GM19324 (cell line): ENCODE data around the gene INTU.
"Not testable (repeated sequence)": the region's sequence is repeated elsewhere in the genome, so short reads cannot be mapped to it uniquely, and the experiment has no call there.

Experiments
- ATAC-seq: cut with Tn5 transposase; IDR thresholded peaks from one replicate; pipeline ENCODE4 v1.9.1; 2021; ENCODE audit warnings: mild to moderate bottlenecking, moderate library complexity; ENCODE audit not compliant: unreplicated experiment, low FRiP score

Gene INTU

DNA sequence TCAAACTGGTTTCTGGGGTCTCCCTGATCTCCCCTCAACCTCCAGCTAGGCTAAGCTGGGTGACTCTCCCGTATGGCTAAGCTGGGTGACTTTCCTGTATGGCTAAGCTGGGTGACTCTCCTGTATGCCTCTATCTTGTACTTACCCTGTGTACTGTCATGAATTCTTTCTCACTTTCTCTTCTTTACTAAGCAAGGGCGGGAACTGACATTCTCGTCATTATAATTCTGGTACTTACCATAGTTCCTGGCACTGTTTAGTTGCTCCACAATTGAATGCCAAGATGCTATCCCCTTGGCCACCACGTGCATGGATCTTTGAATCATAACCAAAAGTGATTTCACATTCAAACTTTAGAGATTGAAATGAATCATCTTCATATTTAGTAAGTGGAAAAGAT, 8.8 kb downstream of the INTU start:
- no peak for ATAC-seq

DNA sequence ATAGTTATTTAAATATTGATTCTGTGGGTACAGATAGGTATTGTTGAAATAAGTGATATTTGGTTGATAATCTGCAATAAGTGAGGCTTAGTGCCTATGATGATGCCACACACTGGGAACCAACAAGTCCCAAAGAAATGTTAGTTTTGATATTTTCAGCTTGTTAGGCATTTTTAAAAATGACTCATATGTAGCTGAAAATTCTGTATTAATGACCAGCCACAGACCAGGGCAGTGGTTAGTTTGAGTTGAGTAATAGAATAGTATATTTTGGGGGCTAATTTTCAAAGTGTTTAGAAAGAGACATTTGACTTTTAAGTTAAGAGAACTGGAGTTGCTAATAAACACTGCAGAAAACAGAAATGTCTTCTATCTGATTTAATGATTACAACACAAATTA, 9.4 kb downstream of the INTU start:
- ATAC-seq, result no peak

DNA sequence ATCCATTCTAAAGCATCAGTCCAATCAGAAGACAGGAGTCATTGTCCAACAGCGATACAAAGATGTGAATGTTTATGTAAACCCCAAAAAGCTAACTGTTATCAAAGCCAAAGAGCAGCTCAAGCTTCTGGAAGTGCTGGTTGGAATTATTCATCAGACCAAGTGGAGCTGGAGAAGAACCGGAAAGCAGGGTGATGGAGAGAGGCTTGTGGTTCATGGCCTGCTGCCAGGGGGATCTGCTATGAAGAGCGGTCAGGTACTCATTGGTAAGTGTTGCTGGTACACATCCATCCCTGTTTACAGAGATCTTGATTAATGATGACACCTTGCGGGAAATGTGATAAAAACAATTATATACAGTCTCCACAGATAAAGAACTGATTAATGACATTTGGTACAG, 11.0 kb downstream of the INTU start:
- no peak for ATAC-seq

DNA sequence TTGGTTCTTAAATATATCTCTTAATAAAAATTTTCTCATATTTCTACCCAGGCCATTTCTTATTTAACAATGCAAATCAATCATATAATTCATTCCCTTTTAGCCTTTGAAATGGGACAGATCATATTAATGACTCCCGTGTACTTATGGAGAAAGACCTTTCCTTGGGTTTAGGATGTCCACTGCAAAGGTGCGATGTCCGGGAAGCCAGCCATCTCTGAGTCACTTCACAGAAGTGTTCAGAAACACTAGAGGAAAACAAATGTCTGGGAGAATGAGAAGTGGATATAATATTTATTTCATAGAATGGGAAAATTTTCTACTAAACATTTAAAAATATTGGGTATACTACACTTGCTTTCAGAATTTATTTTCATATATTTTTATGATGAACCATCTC, 15.3 kb downstream of the INTU start:
- no peak for ATAC-seq

DNA sequence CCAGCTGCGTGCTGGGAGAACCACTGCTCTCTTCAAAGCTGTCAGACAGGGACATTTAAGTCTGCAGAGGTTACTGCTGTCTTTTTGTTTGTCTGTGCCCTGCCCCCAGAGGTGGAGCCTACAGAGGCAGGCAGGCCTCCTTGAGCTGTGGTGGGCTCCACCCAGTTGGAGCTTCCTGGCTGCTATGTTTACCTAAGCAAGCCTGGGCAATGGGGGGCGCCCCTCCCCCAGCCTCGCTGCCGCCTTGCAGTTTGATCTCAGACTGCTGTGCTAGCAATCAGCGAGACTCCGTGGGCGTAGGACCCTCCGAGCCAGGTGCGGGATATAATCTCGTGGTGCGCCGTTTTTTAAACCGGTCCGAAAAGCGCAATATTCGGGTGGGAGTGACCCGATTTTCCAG, 22.8 kb downstream of the INTU start:
- ATAC-seq, result not testable (repeated sequence)

DNA sequence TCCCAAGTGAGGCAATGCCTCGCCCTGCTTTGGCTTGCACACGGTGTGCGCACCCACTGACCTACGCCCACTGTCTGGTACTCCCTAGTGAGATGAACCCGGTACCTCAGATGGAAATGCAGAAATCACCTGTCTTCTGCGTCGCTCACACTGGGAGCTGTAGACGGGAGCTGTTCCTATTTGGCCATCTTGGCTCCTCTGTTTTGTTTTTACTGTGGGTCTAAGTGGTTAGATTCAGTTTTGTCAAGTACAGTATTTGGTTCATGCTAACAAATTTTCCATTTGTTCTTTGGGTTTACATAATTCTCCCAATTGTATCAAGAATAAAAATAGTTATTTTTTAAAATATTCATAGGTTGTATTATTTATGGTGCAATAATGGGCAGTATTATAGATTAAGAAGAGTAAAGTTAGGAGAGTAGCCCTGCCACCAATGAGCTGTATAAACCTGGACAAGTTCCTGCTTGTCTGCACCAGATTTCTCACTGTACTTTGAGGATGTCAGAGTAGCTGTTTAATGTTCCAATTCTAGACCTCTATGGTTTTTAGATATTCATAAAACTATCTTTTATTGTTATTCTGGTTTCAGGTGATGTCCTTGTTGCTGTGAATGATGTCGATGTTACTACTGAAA, 23.4 kb downstream of the INTU start:
- ATAC-seq, result no peak

DNA sequence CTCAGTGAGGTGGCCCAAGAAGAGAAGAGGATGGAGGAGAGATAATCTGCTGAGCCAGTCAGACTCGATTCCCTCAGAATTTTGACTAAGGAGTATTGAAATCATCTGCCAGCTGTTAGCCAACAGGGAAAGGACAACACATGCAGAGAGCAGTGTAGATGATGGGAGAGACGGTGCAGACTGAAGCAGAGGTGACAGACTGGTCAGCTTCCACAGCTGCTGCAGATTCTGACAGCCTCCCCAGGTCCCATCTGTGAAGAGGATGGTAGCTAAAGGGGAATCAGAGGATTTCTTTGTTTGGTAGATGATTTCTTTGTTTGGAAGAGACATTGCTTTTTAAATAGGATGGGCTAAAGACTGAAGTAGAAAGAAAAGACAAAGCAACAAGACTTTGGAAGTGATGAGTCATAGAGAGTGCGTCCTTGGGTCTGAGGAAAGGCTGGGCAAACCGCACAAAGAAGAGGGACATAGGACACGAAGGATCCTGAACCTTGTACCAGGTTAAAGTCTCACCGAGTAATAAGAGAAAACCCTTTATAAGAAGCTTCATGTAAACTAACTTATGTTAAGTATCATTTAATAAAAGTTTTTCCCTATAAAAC, 27.6 kb downstream of the INTU start:
- no peak for ATAC-seq

DNA sequence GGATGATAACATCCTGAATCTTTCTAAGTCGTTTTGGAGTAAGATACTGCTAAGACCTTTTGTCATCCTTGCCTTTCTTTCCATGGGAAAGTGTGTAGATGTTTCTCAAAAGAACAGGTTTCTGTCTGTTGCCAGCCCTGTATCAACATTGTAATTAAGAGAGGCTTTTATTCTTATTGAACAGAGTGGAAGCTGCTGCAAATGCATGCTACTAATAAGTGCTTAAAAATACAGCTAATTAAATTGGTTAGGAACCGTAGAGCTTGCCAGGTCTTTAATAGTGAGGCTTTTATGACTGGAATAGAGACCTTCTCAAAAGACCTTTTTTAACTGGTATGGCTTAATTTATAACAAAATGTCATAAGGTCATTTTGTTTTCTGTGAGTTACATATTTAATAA, 34.4 kb downstream of the INTU start:
- no peak for ATAC-seq

DNA sequence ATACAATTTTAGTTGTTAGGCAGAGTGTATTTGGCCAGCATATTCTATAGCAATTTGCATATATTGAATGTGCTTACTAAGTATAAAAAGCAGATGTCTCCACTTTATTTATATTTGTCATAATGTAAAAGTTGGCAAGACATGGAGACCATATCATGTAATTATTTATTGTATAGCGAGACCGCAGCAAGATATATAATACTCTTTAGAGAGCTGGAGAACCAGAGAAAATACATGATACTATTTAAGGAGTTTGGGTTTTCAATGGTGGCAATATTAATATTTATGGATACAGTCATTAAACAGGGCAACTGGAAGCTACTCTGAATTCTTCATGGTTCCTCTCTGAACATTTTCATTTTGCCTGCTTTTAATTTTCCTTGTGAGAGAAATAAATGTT, 35.0 kb downstream of the INTU start:
- ATAC-seq, result no peak

DNA sequence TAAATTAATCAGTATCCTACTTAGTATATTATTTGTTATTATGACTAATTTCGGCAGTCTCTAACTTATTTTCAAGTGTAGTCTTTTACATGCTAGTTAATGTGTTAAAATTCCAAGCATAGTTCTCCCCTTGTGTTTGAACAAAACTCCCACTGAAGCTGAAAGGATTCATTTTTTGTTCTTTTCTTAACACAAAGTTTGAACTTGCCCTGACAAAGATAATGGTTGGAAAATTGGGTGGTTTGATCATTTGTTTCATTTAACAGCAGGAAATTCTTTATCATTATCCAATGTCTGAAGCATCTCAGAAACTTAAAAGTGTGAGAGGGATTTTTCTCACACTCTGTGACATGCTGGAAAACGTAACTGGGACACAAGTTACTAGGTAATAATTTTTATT, 36.0 kb downstream of the INTU start:
- ATAC-seq, result no peak

DNA sequence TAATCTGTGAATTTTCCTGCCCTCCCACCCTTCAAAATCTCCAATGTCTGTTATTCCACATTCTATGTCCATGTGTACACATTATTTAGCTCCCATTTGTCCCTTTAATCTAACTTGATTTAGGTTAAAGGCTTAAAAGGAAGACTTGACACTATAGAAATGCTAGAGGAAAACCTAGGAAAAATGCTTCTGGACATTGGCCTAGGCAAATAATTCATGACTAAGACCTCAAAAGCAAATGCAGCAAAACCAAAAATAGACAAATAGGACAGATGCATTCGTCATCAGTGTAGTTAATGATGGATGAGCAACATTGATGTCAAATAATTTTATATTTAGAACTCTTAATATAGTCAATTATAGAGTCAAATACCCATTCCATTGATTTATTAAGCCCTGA, 36.9 kb downstream of the INTU start:
- ATAC-seq, result no peak

DNA sequence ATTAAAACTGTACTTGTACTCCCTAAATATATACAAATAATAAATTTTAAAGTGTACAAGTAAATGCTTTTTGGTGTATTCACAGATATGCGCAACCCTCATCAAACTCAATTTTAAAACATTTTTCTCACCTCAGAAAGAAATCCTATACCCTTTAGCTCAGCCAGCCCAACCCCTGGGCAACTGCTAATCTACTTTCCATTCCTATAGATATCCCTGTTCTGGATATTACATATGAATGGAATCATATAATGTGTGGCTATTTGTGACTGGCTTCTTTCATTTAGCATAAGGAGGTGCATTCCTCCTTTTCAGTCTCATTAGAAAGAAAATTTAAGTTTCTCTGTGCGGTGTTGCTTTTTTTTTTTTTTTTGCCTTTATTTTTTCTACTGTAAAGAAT, 39.4 kb downstream of the INTU start:
- ATAC-seq, result no peak

DNA sequence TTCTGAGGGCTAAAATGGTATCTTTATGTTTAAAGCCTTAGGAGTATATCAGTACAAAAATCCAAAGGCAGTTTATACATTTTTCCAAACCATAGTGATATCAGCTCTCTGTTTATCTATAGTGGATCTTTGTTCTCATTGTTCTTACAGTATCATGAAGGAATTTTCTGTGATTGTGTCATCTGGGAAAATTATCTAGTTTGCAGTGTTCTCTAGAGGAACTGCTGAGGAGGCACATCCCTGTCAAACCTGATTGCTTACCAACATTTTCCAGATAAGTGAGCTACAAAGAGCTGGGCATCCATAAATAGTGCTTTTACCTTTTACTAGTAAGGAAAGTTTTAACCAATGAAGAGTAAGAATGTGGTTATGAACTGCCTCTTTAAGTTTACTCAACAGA, 52.5 kb downstream of the INTU start:
- ATAC-seq, result no peak

DNA sequence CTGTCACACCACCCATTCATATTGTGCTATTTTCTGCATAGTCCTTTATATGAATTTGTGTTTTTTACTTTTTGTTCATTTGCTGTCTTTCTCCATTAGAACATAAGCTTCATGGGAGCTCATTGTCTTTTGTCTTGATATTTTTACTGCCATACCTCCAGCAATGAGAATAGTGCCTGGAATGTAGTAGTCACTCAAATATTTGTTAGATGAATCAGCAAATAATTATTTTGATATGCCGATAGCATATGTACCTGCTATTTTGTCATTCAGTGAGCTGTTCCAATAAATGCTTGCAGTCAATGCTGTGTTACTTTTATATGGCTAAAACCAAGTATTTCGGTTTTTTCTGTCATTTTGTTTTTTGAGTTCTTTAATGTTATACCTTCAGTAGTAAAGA, 53.9 kb downstream of the INTU start:
- no peak for ATAC-seq

DNA sequence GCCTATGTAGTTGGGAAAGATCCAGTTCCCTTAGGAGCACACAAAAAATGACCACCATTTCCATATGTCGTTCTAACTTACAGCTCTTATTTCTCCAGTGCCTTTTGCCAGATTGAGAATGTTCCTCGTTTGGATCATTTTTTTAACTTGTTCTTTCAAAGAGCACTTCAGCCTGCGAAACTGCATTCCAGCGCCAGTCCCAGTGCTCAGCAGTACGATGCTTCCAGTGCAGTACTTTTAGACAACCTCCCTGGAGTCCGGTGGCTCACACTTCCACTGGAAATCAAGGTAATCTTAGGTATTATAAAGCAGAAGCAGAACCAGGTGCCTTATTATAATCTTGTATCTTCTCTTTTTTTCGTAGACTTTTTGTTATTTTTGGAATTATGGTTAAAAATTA, 54.8 kb downstream of the INTU start:
- ATAC-seq, result no peak

DNA sequence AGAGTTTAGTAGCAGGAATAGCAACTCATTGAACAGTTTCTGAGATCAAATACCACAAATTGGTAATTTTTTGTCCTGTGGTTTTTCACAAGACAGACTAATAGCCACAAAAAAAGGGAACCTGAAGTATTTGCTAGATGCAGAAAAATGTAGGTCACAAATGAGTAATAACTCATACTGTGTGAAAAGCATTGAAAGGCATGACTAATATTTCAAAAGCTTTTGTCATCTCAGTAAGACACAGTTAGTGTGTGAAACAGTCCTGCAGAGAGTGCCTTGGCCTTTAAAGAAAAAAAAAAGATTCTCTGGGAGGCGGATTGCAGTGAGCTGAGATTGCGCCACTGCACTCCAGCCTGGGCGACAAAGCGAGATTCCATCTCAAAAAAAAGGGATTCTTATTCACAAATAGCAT, 66.0 kb downstream of the INTU start:
- peak; percentile 98 for ATAC-seq

DNA sequence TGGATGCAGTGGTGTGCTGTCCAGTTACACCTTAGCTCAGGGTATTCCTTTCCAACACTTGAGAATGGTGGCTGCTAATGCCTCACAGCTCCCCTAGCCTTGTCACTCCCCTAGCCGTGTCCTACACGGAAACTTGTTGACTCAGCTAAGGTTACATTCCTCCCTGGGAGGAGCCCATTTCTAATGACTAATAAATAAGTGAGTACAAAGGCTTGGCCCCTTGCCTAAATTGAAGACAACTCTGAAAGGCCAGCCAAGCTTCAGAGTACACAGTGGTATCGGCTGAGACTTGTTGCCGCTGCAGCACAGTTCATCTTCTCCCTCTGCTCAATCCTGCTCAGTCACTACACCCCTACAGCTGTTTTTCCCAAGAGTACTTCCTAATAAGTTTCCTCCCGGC, 76.2 kb downstream of the INTU start:
- ATAC-seq, result no peak

DNA sequence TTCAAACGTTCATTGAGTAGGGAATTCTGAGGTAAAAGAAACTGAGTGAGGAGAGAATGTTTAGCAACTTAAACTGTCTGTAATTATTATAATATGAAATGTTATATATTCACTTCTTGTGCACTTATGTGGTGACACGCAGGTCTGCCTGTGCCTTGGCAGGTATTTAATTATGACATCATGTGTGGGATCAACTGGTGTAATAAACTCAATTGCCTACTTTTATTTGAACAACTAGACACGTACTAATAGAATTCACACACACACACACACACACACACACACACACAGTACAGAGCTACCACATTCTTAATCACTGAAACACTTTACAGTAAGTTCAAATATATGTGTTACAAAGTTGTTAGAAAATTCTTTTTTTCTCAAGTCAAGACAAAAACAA, 76.7 kb downstream of the INTU start:
- ATAC-seq, result no peak

DNA sequence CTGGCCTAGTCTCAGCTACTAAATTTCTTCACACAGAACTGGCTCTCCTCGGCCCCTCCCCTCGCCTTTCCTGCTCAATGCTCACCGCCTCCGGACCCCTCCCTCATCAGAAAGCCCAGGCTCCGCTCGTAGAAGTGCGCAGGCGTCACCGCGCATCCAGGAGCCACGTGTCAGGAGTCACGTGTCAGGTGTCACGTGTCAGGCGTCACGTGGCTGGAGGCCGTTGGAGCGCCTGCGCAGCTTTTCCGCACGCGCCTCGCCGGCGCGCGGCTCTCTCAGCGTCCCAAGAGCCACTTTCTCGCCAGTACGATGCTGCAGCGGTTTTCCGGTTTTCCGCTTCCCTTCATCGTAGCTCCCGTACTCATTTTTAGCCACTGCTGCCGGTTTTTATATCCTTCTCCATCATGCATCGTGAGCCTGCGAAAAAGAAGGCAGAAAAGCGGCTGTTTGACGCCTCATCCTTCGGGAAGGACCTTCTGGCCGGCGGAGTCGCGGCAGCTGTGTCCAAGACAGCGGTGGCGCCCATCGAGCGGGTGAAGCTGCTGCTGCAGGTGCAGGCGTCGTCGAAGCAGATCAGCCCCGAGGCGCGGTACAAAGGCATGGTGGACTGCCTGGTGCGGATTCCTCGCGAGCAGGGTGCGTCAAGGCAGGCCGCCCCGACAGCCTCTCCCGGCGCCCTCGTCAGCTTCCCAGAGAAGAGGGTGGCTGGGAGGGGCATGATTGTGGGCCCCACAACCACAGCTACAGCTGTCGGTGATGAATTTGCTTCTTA, 97.6 kb downstream of the INTU start, which contains the start of gene SLC25A31:
Gene SLC25A31, plus strand, starts transcription at position 259 of the 772 bp plus-strand sequence. Its CDS starts 146 bp downstream, at position 405.
- ATAC-seq, result no peak

DNA sequence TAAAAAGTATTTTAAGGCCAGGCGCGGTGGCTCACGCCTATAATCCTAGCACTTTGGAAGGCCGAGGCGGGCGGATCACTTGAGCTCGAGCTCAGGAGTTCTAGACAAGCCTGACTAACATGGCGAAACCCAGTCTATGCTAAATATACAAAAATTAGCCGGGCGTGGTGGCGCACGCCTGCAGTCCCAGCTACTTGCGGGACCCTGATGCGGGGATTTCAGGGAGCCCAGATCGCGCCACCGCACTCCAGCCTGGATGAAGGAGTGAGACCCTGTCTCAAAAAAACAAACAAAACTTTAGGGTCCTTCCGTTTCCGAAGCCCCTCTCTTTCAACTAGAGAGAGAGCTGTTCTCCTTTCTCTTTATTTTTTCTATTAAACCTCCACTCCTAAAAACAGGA, 98.6 kb downstream of the INTU start:
- no peak for ATAC-seq

DNA sequence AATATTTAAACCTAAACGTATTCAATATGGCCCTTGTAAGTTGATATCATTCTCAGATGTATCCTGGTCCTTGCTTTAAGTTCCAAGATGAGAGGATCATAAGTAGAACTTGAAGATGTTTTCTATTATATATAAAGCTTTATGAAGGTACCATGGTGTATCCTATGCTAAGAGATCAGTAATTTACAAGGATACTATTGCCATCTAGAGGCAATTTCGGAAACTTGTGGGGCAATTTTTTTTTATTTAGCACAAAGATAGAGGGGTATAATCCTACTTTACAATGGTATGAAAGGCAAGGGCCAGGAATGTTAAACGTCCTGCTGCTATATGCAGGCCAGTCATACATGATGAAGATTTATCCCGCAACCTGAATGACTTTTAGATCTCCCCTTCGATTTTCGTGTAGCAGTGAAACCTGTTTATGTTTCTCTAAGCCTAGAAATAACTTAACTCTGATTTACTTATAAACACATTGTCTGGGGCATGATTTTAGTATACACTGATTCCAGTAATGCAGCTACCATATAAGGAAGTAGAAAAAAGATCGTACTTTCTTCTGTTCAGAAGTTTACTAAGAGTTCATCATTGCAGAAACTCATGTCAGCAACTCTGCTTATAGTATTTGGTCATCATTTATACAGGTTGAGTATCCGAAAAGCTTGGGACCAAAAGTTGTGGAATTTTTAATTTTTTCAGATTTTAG, 100.0 kb downstream of the INTU start:
- peak; percentile 54 for ATAC-seq
